Activated CD8-positive, alpha-beta T cell treated with anti-CD3 and anti-CD28 coated beads for 36 hours (primary cell): ENCODE measurements around the gene LSM14B. TPM values are rescaled to one million over a fixed set of nuclear protein-coding genes. Genes with fewer than 3 reads are reported as not detected.

Experiments
- ATAC-seq: fragments of 200-7000 bp; cut with Tn5 transposase; one replicate; pipeline ENCODE4 v1.10.0; 2021; ENCODE audit warnings: mild to moderate bottlenecking, moderate library complexity
- CTCF ChIA-PET: fragments of 350-600 bp; sonication (Branson Sonifier 250); formaldehyde crosslinking; loops from one replicate; lab custom pipeline; 2021; ENCODE audit warnings: antibody characterized with exemption; lab: Charles Lee
- POLR2A ChIA-PET: fragments of 350-600 bp; sonication (Branson Sonifier 250); formaldehyde crosslinking; loops from one replicate; lab custom pipeline; 2021; ENCODE audit warnings: antibody characterized with exemption; lab: Charles Lee
- DNase-seq: peaks from one replicate; pipeline ENCODE4 v3.0.0-alpha.2; 2020
- H3K27ac Mint-ChIP-seq: one replicate; pipeline ENCODE4 v1.8.0; 2021; ENCODE audit warnings: mild to moderate bottlenecking, mixed read lengths
- H3K27me3 Mint-ChIP-seq: one replicate; pipeline ENCODE4 v1.8.0; 2021; ENCODE audit warnings: mixed read lengths
- H3K36me3 Mint-ChIP-seq: one replicate; pipeline ENCODE4 v1.8.0; 2021; ENCODE audit warnings: low read depth, mixed read lengths
- H3K4me1 Mint-ChIP-seq: one replicate; pipeline ENCODE4 v1.8.0; 2021; ENCODE audit warnings: low read depth, mixed read lengths
- H3K4me3 Mint-ChIP-seq: one replicate; pipeline ENCODE4 v1.8.0; 2021; ENCODE audit warnings: mild to moderate bottlenecking, moderate library complexity, mixed read lengths
- H3K9me3 Mint-ChIP-seq: one replicate; pipeline ENCODE4 v1.8.0; 2021; ENCODE audit warnings: mixed read lengths
- CTCF ChIP-seq: fragments of 200-600 bp; IDR thresholded peaks from one replicate; pipeline ENCODE4 v1.8.0; 2022; ENCODE audit warnings: antibody characterized with exemption, mild to moderate bottlenecking
- intact Hi-C: fragments of 100-400 bp; cut with micrococcal nuclease; formaldehyde crosslinking; loops from one replicate; pipeline ENCODE4 v1.10.0; 2022
- total RNA-seq, 2 experiments: library from RNA; stranded (reverse); gene quantifications; one replicate each; pipeline ENCODE4 v1.2.3, GENCODE V29; 2021

Gene LSM14B
- total RNA-seq, 2 experiments from 2014 or later, result 33.5 to 35.6 TPM

- ATAC-seq, result no peak
- no peaks in the 10 kb centered on the region for H3K9me3 Mint-ChIP-seq
- intact Hi-C loops, result no loop called here
- peaks cover 8% of the 10 kb centered on the region for H3K36me3 Mint-ChIP-seq
- no peak overlapping the region for H3K27ac Mint-ChIP-seq
- no peak overlapping the region for H3K4me3 Mint-ChIP-seq
- ChIA-PET CTCF (no interaction called here), POLR2A (no interaction called here)
- H3K27me3 Mint-ChIP-seq, result no peaks in the 10 kb centered on the region
- no peak for DNase-seq
- TF ChIP-seq CTCF, result no peak
- no peaks in the 10 kb centered on the region for H3K4me1 Mint-ChIP-seq
Observed at GRCh38 chr20:62165762-62166399, 43.6 kb downstream of the LSM14B start.

DNA sequence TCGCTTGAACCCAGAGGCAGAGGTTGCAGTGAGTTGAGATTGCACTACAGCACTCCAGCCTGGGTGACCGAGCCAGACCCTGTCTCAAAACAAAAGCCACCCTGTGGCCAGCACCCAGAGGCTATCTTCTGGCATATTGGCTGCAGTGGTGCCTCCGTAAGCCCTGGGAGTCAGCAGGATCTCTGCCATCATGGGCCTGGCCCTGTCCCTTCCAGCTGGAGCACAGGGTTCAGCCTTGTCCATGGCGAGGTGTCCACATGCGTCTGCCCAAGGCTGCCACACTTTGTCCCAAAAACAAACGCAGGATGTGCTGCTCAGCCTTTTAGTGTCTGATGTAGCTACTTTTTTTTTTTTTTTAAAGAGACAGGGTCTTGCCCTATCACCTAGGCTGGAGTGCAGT lies 45.2 kb downstream of the LSM14B start:
- DNase-seq (no peak), ATAC-seq (no peak)
- ChIA-PET POLR2A (no interaction called here), CTCF (no interaction called here)
- Mint-ChIP-seq H3K4me1 (no peaks in the 10 kb centered on the region), H3K27me3 (no peaks in the 10 kb centered on the region), H3K36me3 (peaks cover 8% of the 10 kb centered on the region), H3K9me3 (no peaks in the 10 kb centered on the region), H3K4me3 (no peak overlapping the region), H3K27ac (no peak overlapping the region)
- intact Hi-C loops, result no loop called here
- no peak for TF ChIP-seq CTCF

DNA sequence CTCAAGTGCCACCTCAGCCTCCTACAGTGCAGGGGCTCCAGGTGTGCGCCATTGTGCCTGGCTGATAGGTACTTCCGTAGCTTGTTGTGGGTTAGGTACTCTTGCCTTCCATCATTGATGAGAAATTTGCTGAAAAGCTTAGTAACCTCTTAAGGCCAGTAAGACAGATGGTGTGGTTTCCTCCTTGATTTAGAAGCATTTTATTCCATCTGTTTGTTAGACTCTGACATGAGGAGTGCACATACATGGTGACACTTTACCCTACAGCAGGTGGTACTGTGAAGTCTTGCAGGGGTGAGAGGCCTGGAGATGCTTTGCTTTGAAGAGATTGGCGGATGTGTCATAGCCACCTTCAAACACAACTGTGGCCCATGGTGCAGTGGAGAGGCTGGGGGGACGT lies 45.8 kb downstream of the LSM14B start:
- no peaks in the 10 kb centered on the region for H3K27me3 Mint-ChIP-seq
- DNase-seq (no peak), ATAC-seq (no peak)
- H3K9me3 Mint-ChIP-seq, result no peaks in the 10 kb centered on the region
- ChIA-PET POLR2A (no interaction called here), CTCF (no interaction called here)
- TF ChIP-seq CTCF, result no peak
- no peak overlapping the region for H3K27ac Mint-ChIP-seq
- no peak overlapping the region for H3K4me3 Mint-ChIP-seq
- peaks cover 8% of the 10 kb centered on the region for H3K36me3 Mint-ChIP-seq
- H3K4me1 Mint-ChIP-seq, result no peaks in the 10 kb centered on the region
- intact Hi-C loops, result no loop called here

DNA sequence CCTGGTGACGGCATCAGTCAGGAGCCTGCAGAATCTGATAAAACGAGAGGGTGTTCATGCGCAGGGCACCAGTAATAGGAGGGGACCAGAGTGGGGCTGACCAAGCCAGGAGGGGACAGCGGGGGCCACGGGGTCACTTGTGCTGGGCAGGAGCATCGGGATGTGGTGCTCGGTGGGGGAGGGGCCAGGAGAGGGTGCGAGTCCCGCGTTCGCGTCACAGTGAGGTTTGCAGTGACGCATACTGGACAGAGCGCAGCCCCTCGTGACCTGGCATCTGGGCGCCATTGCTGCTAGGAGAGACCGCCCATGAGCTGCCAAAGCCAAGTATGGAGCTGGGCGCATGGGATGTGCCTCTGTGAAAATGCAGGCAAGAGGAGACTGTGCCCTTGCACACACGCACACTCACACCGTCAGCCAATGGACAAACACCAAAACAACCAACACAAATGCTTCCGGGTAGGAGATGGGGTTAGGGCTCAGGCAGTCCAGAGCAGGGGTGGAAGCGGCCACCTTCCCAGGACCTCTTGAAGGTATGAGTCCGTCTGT lies 46.7 kb downstream of the LSM14B start:
- POLR2A ChIA-PET, result no interaction called here
- no peak overlapping the region for H3K4me3 Mint-ChIP-seq
- no peaks in the 10 kb centered on the region for H3K9me3 Mint-ChIP-seq
- DNase-seq, result no peak
- ATAC-seq, result no peak
- CTCF ChIA-PET, result no interaction called here
- H3K36me3 Mint-ChIP-seq, result peaks cover 7% of the 10 kb centered on the region
- intact Hi-C loops, result no loop called here
- no peak overlapping the region for H3K27ac Mint-ChIP-seq
- TF ChIP-seq CTCF, result no peak
- H3K4me1 Mint-ChIP-seq, result no peaks in the 10 kb centered on the region
- no peaks in the 10 kb centered on the region for H3K27me3 Mint-ChIP-seq

DNA sequence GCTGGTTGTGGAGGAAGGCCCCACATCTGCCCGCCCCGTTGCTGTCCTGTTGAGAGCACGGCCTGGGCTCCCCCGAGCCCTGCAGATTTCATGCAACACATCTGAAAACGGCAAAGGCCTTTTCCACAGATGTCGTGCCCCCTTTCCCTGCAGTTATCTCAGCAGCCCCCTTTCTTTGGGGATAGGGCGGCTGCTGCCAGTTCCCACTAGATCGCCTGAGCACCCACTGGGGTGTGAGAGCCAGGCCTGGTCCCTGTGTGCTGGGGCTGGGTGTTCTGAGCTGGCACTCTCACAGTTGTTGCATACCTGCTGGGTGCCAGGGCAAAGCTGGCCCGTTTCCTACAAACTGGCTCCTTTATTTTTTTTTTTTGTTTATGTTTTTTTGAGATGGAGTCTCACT lies 48.3 kb downstream of the LSM14B start:
- intact Hi-C loops, result no loop called here
- Mint-ChIP-seq H3K4me1 (no peaks in the 10 kb centered on the region), H3K4me3 (no peak overlapping the region), H3K9me3 (no peaks in the 10 kb centered on the region), H3K36me3 (peaks cover 8% of the 10 kb centered on the region), H3K27ac (no peak overlapping the region), H3K27me3 (no peaks in the 10 kb centered on the region)
- CTCF ChIA-PET, result no interaction called here
- no peak for DNase-seq
- no peak for TF ChIP-seq CTCF
- POLR2A ChIA-PET, result interaction anchor here (0.7 kb wide), 1 partner anchor 10 kb away, joined by 3 read pairs; no protein-coding TSS in a partner anchor
- ATAC-seq, result no peak
